ENCODE measurements around the gene DDR1.

The DDR1 gene

DNA sequence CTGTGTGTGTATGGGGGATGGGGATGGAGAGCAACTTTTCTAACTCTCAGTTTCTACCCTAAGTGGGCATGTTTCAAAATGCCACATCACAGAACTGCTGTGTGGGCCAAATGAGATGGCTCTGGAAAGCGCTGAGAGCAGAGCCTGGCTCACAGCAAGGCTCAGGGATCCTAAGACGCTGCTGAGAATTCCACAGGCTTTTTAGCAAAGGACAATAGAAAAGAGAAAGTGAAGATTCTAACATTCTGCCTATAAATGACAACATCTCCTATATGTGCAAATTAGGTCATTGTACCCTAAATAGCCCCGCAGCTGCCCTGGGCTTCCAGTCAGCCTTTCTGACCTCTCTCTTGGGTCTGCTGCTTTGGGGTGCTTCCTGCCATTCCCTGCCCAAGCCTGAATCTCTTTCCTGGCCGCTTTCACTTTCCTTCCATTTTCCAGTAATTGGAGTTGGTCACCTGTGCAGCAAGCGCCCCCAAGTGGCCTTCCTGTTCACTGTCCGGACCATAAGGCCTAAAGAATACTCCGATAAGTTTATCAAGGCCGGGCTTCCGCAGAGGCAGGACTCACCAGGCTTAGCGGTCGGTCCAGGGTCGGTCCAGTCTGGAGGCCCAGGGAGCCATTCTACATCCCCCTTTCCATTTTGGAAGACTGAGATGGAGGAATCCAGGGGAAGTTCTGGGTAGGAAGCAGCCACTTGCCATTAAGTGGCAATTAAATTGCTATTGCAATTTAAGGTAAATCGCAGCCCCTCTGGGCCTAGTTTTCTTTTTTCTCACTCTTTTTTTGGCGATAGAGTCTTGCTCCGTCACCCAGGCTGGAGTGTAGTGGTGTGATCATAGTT is 6.7 kb upstream of the DDR1 start:
- no peak for TF ChIP-seq MYC (IDR thresholded peaks at IDR 0.05; ENCODE audit: low read depth, low read length)
- TF ChIP-seq, protein P1, sequence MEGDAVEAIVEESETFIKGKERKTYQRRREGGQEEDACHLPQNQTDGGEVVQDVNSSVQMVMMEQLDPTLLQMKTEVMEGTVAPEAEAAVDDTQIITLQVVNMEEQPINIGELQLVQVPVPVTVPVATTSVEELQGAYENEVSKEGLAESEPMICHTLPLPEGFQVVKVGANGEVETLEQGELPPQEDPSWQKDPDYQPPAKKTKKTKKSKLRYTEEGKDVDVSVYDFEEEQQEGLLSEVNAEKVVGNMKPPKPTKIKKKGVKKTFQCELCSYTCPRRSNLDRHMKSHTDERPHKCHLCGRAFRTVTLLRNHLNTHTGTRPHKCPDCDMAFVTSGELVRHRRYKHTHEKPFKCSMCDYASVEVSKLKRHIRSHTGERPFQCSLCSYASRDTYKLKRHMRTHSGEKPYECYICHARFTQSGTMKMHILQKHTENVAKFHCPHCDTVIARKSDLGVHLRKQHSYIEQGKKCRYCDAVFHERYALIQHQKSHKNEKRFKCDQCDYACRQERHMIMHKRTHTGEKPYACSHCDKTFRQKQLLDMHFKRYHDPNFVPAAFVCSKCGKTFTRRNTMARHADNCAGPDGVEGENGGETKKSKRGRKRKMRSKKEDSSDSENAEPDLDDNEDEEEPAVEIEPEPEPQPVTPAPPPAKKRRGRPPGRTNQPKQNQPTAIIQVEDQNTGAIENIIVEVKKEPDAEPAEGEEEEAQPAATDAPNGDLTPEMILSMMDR (IDR thresholded peaks at IDR 0.05; ENCODE audit: low read depth, low read length), result peak; percentile 92
- H3K4me3 ChIP-seq (ENCODE audit: low read depth, low read length), result no peak overlapping the region

DNA sequence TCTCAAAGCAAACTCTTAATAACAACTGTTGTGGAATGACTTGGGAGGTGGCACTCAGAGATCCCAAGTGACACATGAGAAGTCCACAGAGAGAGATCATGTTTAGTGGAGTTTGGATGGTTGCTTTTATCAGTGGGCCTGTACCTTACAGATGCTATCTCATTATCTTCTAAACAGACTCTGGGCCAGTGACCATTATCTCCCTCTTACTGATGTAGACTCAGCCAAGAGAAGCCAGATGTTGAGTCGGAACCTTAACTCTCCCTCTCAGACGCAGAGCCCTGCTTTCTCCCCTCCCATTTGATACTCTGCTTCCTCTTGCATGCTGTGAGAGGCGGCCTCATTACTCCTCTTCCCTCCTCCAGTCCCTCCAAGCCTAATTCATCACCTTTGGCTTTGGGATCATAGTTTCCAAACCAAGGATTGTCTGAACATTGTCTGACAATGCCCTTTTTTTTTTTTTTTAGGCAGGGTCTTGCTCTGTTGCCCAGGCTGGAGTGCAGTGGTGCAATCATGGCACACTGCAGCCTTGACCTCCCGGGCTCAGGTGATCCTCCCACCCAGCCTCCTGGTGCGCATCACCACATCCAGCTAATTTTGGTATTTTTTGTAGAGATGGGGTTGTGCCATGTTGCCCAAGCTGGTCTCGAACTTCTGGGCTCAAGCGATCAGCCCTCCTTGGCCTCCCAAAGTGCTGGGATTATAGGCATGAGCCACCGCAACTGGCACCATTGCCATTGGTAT is 4.5 kb upstream of the DDR1 start:
- DNase-seq (ENCODE audit: low read depth), result no peak
- H3K4me3 ChIP-seq (ENCODE audit: low read depth, low read length), result no peak overlapping the region
- TF ChIP-seq, protein P1 (IDR thresholded peaks at IDR 0.05; ENCODE audit: low read depth, low read length), result no peak
- TF ChIP-seq MYC (IDR thresholded peaks at IDR 0.05; ENCODE audit: low read depth, low read length), result no peak
- TF ChIP-seq, protein P2, sequence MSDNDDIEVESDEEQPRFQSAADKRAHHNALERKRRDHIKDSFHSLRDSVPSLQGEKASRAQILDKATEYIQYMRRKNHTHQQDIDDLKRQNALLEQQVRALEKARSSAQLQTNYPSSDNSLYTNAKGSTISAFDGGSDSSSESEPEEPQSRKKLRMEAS (IDR thresholded peaks at IDR 0.05; ENCODE audit: low read depth, low read length), result no peak
- no peak for TF ChIP-seq POLR2A (IDR thresholded peaks at IDR 0.05; ENCODE audit: extremely low read depth, insufficient read length)

More for the DNA sequence above, 6.7 kb upstream of the DDR1 start:
- peak; percentile 80 for DNase-seq (ENCODE audit: low read depth)

DNA sequence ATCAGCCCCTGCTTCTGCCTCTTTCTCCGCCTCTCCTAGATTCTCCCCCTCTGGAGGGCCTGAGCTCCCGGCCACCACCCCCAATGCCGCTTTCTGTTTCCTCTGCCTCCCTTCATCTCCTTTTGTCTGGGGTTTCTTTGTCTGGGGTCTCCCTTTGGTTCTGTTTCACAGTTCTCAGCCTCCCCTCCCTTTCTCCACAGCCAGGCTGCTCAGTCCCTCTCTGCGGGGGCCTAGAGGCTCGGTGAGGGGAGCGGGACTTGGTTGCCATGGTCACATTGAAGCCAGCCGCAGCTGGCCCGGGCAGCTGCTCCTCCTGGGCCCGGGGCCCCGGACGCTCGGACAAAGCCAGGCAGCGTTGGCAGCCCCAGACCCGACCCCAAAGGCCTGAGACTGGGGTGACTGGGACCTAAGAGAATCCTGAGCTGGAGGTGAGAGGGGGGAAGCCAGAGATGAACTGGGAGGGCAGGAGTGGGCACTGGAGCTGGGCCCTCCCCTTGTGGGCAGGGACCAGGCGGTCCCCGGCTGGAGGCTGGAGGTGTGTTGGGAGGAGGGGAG is 3.5 kb upstream of the DDR1 start:
- no peak overlapping the region for H3K4me3 ChIP-seq (ENCODE audit: low read depth, low read length)
- DNase-seq (ENCODE audit: low read depth), result no peak
- TF ChIP-seq POLR2A (IDR thresholded peaks at IDR 0.05; ENCODE audit: extremely low read depth, insufficient read length) (no peak), MYC (IDR thresholded peaks at IDR 0.05; ENCODE audit: low read depth, low read length) (no peak)
- TF ChIP-seq, protein P1 (IDR thresholded peaks at IDR 0.05; ENCODE audit: low read depth, low read length), result no peak
- TF ChIP-seq, protein P2 (IDR thresholded peaks at IDR 0.05; ENCODE audit: low read depth, low read length), result no peak

DNA sequence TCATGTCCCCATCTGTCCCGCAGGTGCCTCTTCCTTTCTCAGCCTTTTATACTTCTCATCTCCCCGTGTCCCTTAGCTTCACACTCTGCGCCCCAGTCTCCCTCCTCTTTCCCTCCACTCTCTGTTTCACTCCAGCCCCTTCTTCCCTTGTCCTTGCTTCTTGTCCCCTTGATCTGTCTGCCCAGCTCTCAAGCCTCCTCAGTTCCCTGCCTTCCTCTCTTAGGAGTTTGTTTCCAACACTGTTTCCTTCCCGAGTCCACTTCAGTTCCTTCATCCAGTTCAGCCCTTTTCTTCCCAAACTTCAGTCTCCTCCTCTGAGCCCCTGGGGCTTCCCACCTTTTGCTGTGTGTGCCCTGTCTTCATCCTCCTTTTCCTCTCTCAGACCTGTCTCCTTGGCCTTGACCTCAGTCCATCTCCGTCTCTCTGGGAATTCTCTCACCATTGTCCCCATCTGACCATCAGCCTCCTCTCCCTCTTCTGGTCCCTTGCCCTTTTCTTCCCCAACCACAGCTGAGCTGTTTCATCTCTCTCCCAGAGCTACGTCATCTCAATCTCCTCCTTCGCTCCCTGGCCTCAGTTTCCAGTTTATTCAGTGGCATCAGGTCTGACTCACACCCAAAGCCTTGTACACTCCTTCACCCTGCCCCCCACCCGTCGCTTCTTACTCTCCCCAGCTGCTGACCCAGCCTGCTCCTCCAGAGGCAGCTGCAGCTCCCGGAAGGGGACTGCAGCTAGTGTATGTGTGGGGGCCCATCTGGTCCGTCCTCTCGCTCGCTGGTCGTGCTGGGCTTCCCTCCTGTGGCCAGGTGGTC is 2.7 kb upstream of the DDR1 start:
- H3K4me3 ChIP-seq (ENCODE audit: low read depth, low read length), result no peak overlapping the region
- no peak for DNase-seq (ENCODE audit: low read depth)
- TF ChIP-seq MYC (IDR thresholded peaks at IDR 0.05; ENCODE audit: low read depth, low read length) (no peak), POLR2A (IDR thresholded peaks at IDR 0.05; ENCODE audit: extremely low read depth, insufficient read length) (no peak)
- TF ChIP-seq, protein P1 (IDR thresholded peaks at IDR 0.05; ENCODE audit: low read depth, low read length), result no peak
- TF ChIP-seq, protein P2 (IDR thresholded peaks at IDR 0.05; ENCODE audit: low read depth, low read length), result no peak

DNA sequence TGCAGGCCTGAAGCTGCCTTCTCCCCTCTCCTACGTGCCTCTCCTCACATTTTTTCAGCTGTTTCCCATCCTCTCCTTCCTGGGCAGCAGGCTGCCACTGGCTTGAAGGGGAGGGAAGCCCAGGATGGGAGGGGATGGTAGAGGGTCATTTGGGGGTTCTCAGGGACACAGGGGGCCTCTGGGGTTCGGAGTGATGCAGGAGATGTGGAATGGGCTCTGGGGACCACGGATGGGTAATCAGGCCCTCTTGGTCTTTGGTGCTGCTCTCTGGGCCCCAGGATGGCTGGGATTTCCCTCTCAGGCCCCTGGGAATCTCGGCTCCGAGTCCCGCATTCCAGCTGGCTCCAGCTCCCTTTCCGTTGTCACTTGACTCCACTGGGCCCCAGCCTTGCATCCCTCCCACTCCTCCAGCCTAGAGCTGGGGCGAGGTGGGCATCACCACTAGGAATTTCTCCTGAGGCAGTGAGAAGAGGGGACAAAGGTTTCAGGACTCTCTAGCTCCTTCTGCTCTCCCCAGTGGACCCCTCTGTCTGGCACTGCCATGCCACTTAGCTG is 2.0 kb upstream of the DDR1 start:
- TF ChIP-seq, protein P2 (IDR thresholded peaks at IDR 0.05; ENCODE audit: low read depth, low read length), result no peak
- TF ChIP-seq, protein P1 (IDR thresholded peaks at IDR 0.05; ENCODE audit: low read depth, low read length), result no peak
- TF ChIP-seq POLR2A (IDR thresholded peaks at IDR 0.05; ENCODE audit: extremely low read depth, insufficient read length) (no peak), MYC (IDR thresholded peaks at IDR 0.05; ENCODE audit: low read depth, low read length) (no peak)
- H3K4me3 ChIP-seq (ENCODE audit: low read depth, low read length), result no peak overlapping the region
- DNase-seq (ENCODE audit: low read depth), result no peak

All from NB4 (cell line).